Esophagus muscularis mucosa (tissue), 3 donors: ENCODE results near the gene ACTBL2.

Experiments
- CTCF ChIP-seq, 3 experiments: fragments of 200-600 bp in 2 of 3; fragments of 450-650 bp in 1 of 3; sonication (generic) in 2 of 3; IDR thresholded peaks; one replicate each; pipeline ENCODE4 v1.5.1; 2017 to 2019; ENCODE audit warnings: antibody characterized with exemption in 3 of 3, mild to moderate bottlenecking in 2 of 3, moderate library complexity in 1 of 3
- EP300 ChIP-seq: sonication (generic); formaldehyde crosslinking; IDR thresholded peaks from one replicate; pipeline ENCODE4 v1.6.1; 2017; ENCODE audit warnings: antibody characterized with exemption

- TF ChIP-seq CTCF (IDR thresholded peaks at IDR 0.05): no peak
- TF ChIP-seq EP300: no peak
These were observed 37.5 kb downstream of the ACTBL2 start for GRCh38 chr5:57445006-57445704.
